Neural cell (in vitro differentiated cells): ENCODE data around the gene SUMO4. TPM values are rescaled to one million over a fixed set of nuclear protein-coding genes. Genes with fewer than 3 reads are reported as not detected.

ENCODE experiments used
- H2AFZ ChIP-seq: fragments of 200-600, 300-800 bp; sonication (generic), shearing (Covaris generic); 2 replicates; pipeline ENCODE4 v1.6.0; 2014; ENCODE audit warnings: low read depth, mild to moderate bottlenecking, antibody characterized with exemption, low read length, moderate library complexity
- H3F3A ChIP-seq: fragments of 200-600 bp; shearing (Covaris generic); 2 replicates; pipeline ENCODE4 v1.6.1; 2016; ENCODE audit warnings: mild to moderate bottlenecking, moderate library complexity, mixed read lengths, antibody characterized with exemption, low read length; ENCODE audit not compliant: insufficient read depth, poor library complexity, severe bottlenecking
- H3K27ac ChIP-seq: fragments of 200-600, 300-800 bp; sonication (generic), shearing (Covaris generic); 2 replicates; pipeline ENCODE4 v1.5.1; 2014; ENCODE audit warnings: mild to moderate bottlenecking, low read length, moderate library complexity
- H3K27me3 ChIP-seq: fragments of 300-800, 200-600 bp; sonication (generic), shearing (Covaris generic); 2 replicates; pipeline ENCODE4 v1.6.0; 2014; ENCODE audit warnings: mild to moderate bottlenecking, low read depth, low read length, moderate library complexity; ENCODE audit not compliant: insufficient read depth
- H3K36me3 ChIP-seq: fragments of 300-800, 200-600 bp; sonication (generic), shearing (Covaris generic); 2 replicates; pipeline ENCODE4 v1.5.1; 2014; ENCODE audit warnings: mild to moderate bottlenecking, antibody characterized with exemption, low read length, moderate library complexity; ENCODE audit not compliant: insufficient read depth
- H3K4me2 ChIP-seq: fragments of 300-800, 200-600 bp; sonication (generic), shearing (Covaris generic); 2 replicates; pipeline ENCODE4 v1.6.0; 2014; ENCODE audit warnings: mild to moderate bottlenecking, low read length
- H3K4me3 ChIP-seq: fragments of 300-800, 200-600 bp; sonication (generic), shearing (Covaris generic); 2 replicates; pipeline ENCODE4 v1.5.1; 2014; ENCODE audit warnings: mild to moderate bottlenecking, low read length, moderate library complexity
- H3K79me2 ChIP-seq: fragments of 200-600 bp; shearing (Covaris generic); replicated peaks from 2 replicates; pipeline ENCODE4 v1.6.0; 2014; ENCODE audit warnings: mild to moderate bottlenecking, low read length, moderate library complexity; ENCODE audit not compliant: insufficient read depth
- H3K9ac ChIP-seq: fragments of 300-800, 200-600 bp; sonication (generic), shearing (Covaris generic); 2 replicates; pipeline ENCODE4 v1.6.1; 2016; ENCODE audit warnings: mild to moderate bottlenecking, low read length, mixed read lengths
- H3K9me2 ChIP-seq: fragments of 200-600 bp; shearing (Covaris generic); 2 replicates; pipeline ENCODE4 v1.6.1; 2016; ENCODE audit warnings: mild to moderate bottlenecking, low read length, mixed read lengths; ENCODE audit not compliant: insufficient read depth
- H3K9me3 ChIP-seq: fragments of 200-600, 300-800 bp; sonication (generic), shearing (Covaris generic); 2 replicates; pipeline ENCODE4 v1.6.1; 2016; ENCODE audit warnings: mild to moderate bottlenecking, mixed run types, low read length, moderate library complexity, mixed read lengths
- H4K20me1 ChIP-seq: fragments of 200-600 bp; shearing (Covaris generic); 2 replicates; pipeline ENCODE4 v1.6.1; 2016; ENCODE audit warnings: mild to moderate bottlenecking, mixed run types; ENCODE audit not compliant: insufficient read depth
- CTCF ChIP-seq: fragments of 450-650 bp; IDR thresholded peaks from 2 replicates; pipeline ENCODE4 v1.5.1; 2014; ENCODE audit warnings: antibody characterized with exemption, mild to moderate bottlenecking, moderate library complexity; ENCODE audit not compliant: poor library complexity, severe bottlenecking
- EP300 ChIP-seq: fragments of 450-650 bp; conservative IDR thresholded peaks from 2 replicates; pipeline ENCODE4 v1.6.1; 2014; ENCODE audit warnings: antibody characterized with exemption, mild to moderate bottlenecking, moderate library complexity; ENCODE audit not compliant: poor library complexity, severe bottlenecking
- EZH2 ChIP-seq: fragments of 200-600, 300-800 bp; shearing (Covaris generic), sonication (generic); IDR thresholded peaks from 2 replicates; pipeline ENCODE4 v1.6.1; 2014; ENCODE audit warnings: antibody characterized with exemption, low read length, borderline replicate concordance, mild to moderate bottlenecking; ENCODE audit not compliant: insufficient read depth, poor library complexity, severe bottlenecking
- MXI1 ChIP-seq: fragments of 450-650 bp; conservative IDR thresholded peaks from 2 replicates; pipeline ENCODE4 v1.6.1; 2014; ENCODE audit warnings: antibody characterized with exemption, mild to moderate bottlenecking; ENCODE audit not compliant: poor library complexity, severe bottlenecking
- POLR2AphosphoS5 ChIP-seq: IDR thresholded peaks from 2 replicates; pipeline ENCODE4 v1.6.1; 2012
- RAD21 ChIP-seq: fragments of 450-650 bp; conservative IDR thresholded peaks from 2 replicates; pipeline ENCODE4 v1.6.1; 2014; ENCODE audit warnings: antibody characterized with exemption, mild to moderate bottlenecking, moderate library complexity
- REST ChIP-seq: IDR thresholded peaks from 2 replicates; pipeline ENCODE4 v1.6.1; 2012; ENCODE audit warnings: borderline replicate concordance
- SMC3 ChIP-seq: fragments of 450-650 bp; conservative IDR thresholded peaks from 2 replicates; pipeline ENCODE4 v1.6.1; 2014; ENCODE audit warnings: antibody characterized with exemption, mild to moderate bottlenecking, moderate library complexity; ENCODE audit not compliant: poor library complexity
- TAF1 ChIP-seq: IDR thresholded peaks from 2 replicates; pipeline ENCODE4 v1.6.1; 2012; ENCODE audit warnings: low read depth
- polyA plus RNA-seq: library from polyadenylated mRNA; depleted of rRNA; stranded (reverse); fragments of >200 nt; gene quantifications from 2 replicates; pipeline ENCODE4 v1.2.3, GENCODE V29; 2014

The SUMO4 gene
- polyA plus RNA-seq, 1 donor from 2014 or later = not detected

GRCh38 chr6:149385998-149386646 lies 13.9 kb upstream of the SUMO4 start:
- no peak overlapping the region for H3K4me3 ChIP-seq
- H3K36me3 ChIP-seq = peaks cover 11% of the 10 kb centered on the region
- H3K27me3 ChIP-seq = no peaks in the 10 kb centered on the region
- no peaks in the 10 kb centered on the region for H3F3A ChIP-seq
- H3K4me2 ChIP-seq = no peak overlapping the region
- H4K20me1 ChIP-seq = no peaks in the 10 kb centered on the region
- TF ChIP-seq SMC3 (no peak), CTCF (no peak), MXI1 (no peak), EZH2 (no peak), TAF1 (no peak), POLR2AphosphoS5 (no peak), REST (no peak)
- H3K9me2 ChIP-seq = no peaks in the 10 kb centered on the region
- peaks cover 24% of the 10 kb centered on the region for H3K79me2 ChIP-seq
- no peak overlapping the region for H3K9ac ChIP-seq
- no peak overlapping the region for H3K27ac ChIP-seq
- no peak overlapping the region for H2AFZ ChIP-seq
- no peaks in the 10 kb centered on the region for H3K9me3 ChIP-seq

GRCh38 chr6:149387779-149388512 lies 12.1 kb upstream of the SUMO4 start:
- no peak for TF ChIP-seq CTCF
- no peak for TF ChIP-seq MXI1
- TF ChIP-seq REST = no peak
- TF ChIP-seq EZH2 = no peak
- TF ChIP-seq EP300 = no peak
- no peak for TF ChIP-seq POLR2AphosphoS5
- TF ChIP-seq SMC3 = no peak
- no peak for TF ChIP-seq TAF1
- TF ChIP-seq RAD21 = no peak
- H3K79me2 ChIP-seq = peaks cover 26% of the 10 kb centered on the region
- H3F3A ChIP-seq = no peaks in the 10 kb centered on the region
- no peak overlapping the region for H2AFZ ChIP-seq
- no peak overlapping the region for H3K9ac ChIP-seq
- no peak overlapping the region for H3K27ac ChIP-seq
- H4K20me1 ChIP-seq = no peaks in the 10 kb centered on the region
- no peak overlapping the region for H3K4me3 ChIP-seq
- H3K36me3 ChIP-seq = peaks cover 11% of the 10 kb centered on the region
- H3K9me2 ChIP-seq = no peaks in the 10 kb centered on the region
- no peak overlapping the region for H3K4me2 ChIP-seq
- H3K9me3 ChIP-seq = no peaks in the 10 kb centered on the region
- H3K27me3 ChIP-seq = no peaks in the 10 kb centered on the region
